GM12878 (cell line): ENCODE data around the gene TMEM209.

Experiments
- CTCF ChIP-seq, 3 experiments: IDR thresholded peaks in 2 of 3; conservative IDR thresholded peaks in 1 of 3; 2 replicates each; pipeline ENCODE4 v1.5.1; 2011; ENCODE audit warnings: low read depth in 3 of 3, low read length in 3 of 3, mild to moderate bottlenecking in 3 of 3, control low read depth in 2 of 3, moderate library complexity in 2 of 3, inconsistent platforms in 1 of 3, mixed read lengths in 1 of 3; ENCODE audit not compliant: control insufficient read depth in 2 of 3, insufficient read depth in 1 of 3; ENCODE audit errors: extremely low read depth in 1 of 3
- EZH2 ChIP-seq: IDR thresholded peaks from 2 replicates; pipeline ENCODE4 v1.6.1; 2012; ENCODE audit warnings: low read depth, mild to moderate bottlenecking, control low read depth, inconsistent platforms, low read length, borderline replicate concordance; ENCODE audit not compliant: control insufficient read depth
- MYC ChIP-seq: IDR thresholded peaks from 2 replicates; pipeline ENCODE4 v1.6.1; 2011; ENCODE audit warnings: mild to moderate bottlenecking, low read length, moderate library complexity, inconsistent platforms; ENCODE audit not compliant: insufficient read depth, insufficient replicate concordance, insufficient read length, severe bottlenecking
- PKNOX1 ChIP-seq: fragments of 450-650 bp; IDR thresholded peaks from 2 replicates; pipeline ENCODE4 v1.6.1; 2016; ENCODE audit warnings: mild to moderate bottlenecking
- POLR2A ChIP-seq: IDR thresholded peaks from 2 replicates; pipeline ENCODE4 v1.6.1; 2011; ENCODE audit warnings: low read depth, mild to moderate bottlenecking, low read length
- POLR2AphosphoS5 ChIP-seq: IDR thresholded peaks from 2 replicates; pipeline ENCODE4 v1.6.1; 2011; ENCODE audit warnings: mild to moderate bottlenecking, low read length, inconsistent platforms
- POU2F2 ChIP-seq: IDR thresholded peaks from 3 replicates; pipeline ENCODE4 v1.6.1; 2011; ENCODE audit warnings: low read depth, mild to moderate bottlenecking, low read length, borderline replicate concordance
- TF ChIP-seq, protein P1 (sequence below): IDR thresholded peaks from 2 replicates; pipeline ENCODE4 v1.6.1; 2011; ENCODE audit warnings: mild to moderate bottlenecking, low read depth, low read length, moderate library complexity; ENCODE audit not compliant: insufficient replicate concordance

- TF ChIP-seq CTCF (IDR thresholded peaks at IDR 0.05 in 2 of 3, conservative IDR thresholded peaks at IDR 0.05 in 1 of 3; ENCODE audit: control insufficient read depth in 2 of 3, extremely low read depth in 1 of 3, insufficient read depth in 1 of 3, low read depth in 3 of 3, low read length in 3 of 3) = no peak
- no peak for TF ChIP-seq MYC
- TF ChIP-seq PKNOX1 = no peak
- no peak for TF ChIP-seq POLR2A
- TF ChIP-seq POU2F2 = no peak
- TF ChIP-seq POLR2AphosphoS5 = no peak
- TF ChIP-seq EZH2 = no peak
- TF ChIP-seq, protein P1, sequence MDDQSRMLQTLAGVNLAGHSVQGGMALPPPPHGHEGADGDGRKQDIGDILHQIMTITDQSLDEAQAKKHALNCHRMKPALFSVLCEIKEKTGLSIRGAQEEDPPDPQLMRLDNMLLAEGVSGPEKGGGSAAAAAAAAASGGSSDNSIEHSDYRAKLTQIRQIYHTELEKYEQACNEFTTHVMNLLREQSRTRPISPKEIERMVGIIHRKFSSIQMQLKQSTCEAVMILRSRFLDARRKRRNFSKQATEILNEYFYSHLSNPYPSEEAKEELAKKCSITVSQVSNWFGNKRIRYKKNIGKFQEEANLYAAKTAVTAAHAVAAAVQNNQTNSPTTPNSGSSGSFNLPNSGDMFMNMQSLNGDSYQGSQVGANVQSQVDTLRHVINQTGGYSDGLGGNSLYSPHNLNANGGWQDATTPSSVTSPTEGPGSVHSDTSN = no peak
Measured at GRCh38 chr7:130181263-130181605, 24.0 kb downstream of the TMEM209 start.
